ENCODE measurements around the gene FBXO45. TPM values are rescaled to one million over a fixed set of nuclear protein-coding genes. Genes with fewer than 3 reads are reported as not detected.
"Not testable (repeated sequence)": the region's sequence is repeated elsewhere in the genome, so short reads cannot be mapped to it uniquely, and the experiment has no call there.

FBXO45 gene
- total RNA-seq, 1 donor from 2014 or later = 6.6 TPM

DNA sequence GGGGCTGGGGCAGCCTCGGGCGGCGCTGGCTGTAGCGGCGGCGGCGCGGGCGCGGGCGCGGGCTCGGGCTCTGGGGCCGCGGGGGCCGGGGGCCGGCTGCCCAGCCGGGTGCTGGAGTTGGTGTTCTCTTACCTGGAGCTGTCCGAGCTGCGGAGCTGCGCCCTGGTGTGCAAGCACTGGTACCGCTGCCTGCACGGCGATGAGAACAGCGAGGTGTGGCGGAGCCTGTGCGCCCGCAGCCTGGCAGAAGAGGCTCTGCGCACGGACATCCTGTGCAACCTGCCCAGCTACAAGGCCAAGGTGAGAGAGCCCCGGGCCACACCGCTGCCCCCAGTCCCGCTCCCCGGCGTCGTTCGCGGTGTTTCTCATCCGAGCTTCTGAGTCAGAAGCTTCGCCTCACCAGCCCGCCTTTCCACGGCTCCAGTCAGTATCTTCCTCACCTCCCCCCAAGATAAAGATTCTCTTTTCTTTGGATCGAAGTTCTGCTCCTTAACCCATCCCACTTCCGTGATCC is 600 bp downstream of the FBXO45 start:
- no peak for DNase-seq (ENCODE audit: extremely low spot score in 2 of 2)
- intact Hi-C loops (cut with DNase I) = loop anchor here (5.0 kb wide), 1 partner anchor 67 kb away; the partner anchor contains the start of gene RNF168
- H3K27ac ChIP-seq = peak overlapping the region; percentile 89
- no peak for TF ChIP-seq POLR2AphosphoS5 (IDR thresholded peaks at IDR 0.05; ENCODE audit: insufficient read depth in 1 of 2, low read depth in 1 of 2)
- TF ChIP-seq, protein P1, sequence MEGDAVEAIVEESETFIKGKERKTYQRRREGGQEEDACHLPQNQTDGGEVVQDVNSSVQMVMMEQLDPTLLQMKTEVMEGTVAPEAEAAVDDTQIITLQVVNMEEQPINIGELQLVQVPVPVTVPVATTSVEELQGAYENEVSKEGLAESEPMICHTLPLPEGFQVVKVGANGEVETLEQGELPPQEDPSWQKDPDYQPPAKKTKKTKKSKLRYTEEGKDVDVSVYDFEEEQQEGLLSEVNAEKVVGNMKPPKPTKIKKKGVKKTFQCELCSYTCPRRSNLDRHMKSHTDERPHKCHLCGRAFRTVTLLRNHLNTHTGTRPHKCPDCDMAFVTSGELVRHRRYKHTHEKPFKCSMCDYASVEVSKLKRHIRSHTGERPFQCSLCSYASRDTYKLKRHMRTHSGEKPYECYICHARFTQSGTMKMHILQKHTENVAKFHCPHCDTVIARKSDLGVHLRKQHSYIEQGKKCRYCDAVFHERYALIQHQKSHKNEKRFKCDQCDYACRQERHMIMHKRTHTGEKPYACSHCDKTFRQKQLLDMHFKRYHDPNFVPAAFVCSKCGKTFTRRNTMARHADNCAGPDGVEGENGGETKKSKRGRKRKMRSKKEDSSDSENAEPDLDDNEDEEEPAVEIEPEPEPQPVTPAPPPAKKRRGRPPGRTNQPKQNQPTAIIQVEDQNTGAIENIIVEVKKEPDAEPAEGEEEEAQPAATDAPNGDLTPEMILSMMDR (IDR thresholded peaks at IDR 0.05) = no peak
- no peak for TF ChIP-seq POLR2A (IDR thresholded peaks at IDR 0.05)
- H3K4me3 ChIP-seq = peak overlapping the region; percentile 85 to 91
- no peaks in the 10 kb centered on the region for H3K36me3 ChIP-seq
- no peaks in the 10 kb centered on the region for H3K27me3 ChIP-seq
- no peaks in the 10 kb centered on the region for H3K9me3 ChIP-seq
- H3K4me1 ChIP-seq = peaks cover 30% of the 10 kb centered on the region

DNA sequence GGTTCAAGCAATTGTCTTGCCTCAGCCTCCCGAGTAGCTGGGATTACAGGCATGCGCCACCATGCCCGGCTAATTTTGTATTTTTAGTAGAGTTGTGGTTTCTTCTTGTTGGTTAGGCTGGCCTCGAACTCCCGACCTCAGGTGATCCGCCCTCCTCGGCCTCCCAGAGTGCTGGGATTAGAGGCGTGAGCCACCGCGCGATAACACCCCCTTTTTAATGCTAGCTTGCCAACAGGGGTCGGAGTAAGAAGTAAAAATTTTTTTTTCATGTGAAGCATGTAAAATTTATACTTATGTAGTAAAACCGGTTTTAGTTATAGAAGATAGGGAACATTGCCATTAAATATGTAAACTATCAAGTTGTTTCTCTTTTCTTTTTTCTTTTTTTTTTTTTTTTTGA is 1.9 kb downstream of the FBXO45 start:
- H3K36me3 ChIP-seq; H3K27me3 ChIP-seq; intact Hi-C loops (cut with DNase I); DNase-seq (ENCODE audit: extremely low spot score in 2 of 2); H3K4me3 ChIP-seq; H3K27ac ChIP-seq; H3K9me3 ChIP-seq: not testable (repeated sequence)
- H3K4me1 ChIP-seq = peaks cover 30% of the 10 kb centered on the region

DNA sequence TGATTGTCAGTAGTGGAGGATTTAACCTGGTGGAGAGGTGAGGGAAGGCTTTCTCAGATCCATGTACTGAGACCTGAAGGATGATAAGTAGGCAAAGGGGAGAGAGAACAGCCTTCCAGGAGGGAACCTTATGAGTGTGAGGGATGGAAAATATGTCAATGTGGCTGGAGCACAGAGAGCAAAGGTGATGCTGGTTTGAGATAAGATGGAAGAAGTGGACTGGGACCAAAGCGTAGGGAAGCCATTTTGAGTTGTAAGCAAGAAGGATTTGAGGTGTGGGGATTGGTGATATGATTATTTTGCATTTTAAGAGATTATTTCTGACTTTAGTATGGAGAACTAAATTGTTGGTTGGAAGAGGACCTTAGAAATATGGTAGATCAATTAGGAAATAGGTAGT is 3.9 kb downstream of the FBXO45 start:
- no peaks in the 10 kb centered on the region for H3K27me3 ChIP-seq
- H3K9me3 ChIP-seq = no peaks in the 10 kb centered on the region
- peaks cover 30% of the 10 kb centered on the region for H3K4me1 ChIP-seq
- DNase-seq (ENCODE audit: extremely low spot score in 2 of 2) = no peak
- H3K36me3 ChIP-seq = peaks cover 0 to under 1% of the 10 kb centered on the region in 2 donors
- H3K4me3 ChIP-seq = no peak overlapping the region
- no peak overlapping the region for H3K27ac ChIP-seq
- intact Hi-C loops (cut with DNase I) = no loop called here
- TF ChIP-seq POLR2AphosphoS5 (IDR thresholded peaks at IDR 0.05; ENCODE audit: insufficient read depth in 1 of 2, low read depth in 1 of 2) (no peak), POLR2A (IDR thresholded peaks at IDR 0.05) (no peak)
- TF ChIP-seq, protein P1 (IDR thresholded peaks at IDR 0.05) = no peak

DNA sequence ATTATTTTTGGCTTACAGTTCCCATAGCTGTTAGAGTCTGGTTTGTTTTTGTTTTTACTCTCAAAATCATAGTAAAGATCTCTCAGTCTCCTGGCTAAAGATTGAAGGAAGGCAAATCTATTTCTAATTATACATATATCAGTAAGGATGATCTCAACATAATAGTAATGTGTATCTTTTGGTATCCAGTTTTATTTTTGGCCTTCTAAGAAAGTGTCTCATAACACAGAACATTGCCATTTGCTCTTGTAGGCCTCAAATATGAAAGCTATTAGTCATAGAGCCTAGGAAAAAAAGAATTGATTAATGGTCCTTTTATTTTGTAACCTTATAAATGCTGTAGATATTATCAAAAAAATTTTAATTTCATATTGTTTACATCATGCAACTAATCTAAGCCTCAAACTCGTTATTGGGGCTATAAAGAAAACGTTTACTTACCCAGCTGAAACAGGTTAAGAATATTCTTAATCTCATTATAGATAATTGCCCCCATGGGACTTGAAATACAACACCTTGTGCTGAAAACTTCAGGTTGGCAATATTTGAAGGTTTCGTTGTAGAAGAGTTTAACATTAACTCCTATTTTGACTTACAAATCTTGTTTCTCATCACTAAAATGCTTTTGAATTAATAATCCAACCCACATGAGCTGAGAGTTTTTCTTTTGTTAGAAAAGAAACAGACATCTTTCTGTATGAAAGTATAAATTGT is 16.7 kb downstream of the FBXO45 start:
- intact Hi-C loops (cut with DNase I) = no loop called here
- Histone ChIP-seq H3K4me3 (no peak overlapping the region), H3K36me3 (no peaks in the 10 kb centered on the region), H3K27me3 (no peaks in the 10 kb centered on the region), H3K27ac (no peak overlapping the region), H3K4me1 (no peaks in the 10 kb centered on the region), H3K9me3 (no peaks in the 10 kb centered on the region)
- no peak for TF ChIP-seq POLR2A (IDR thresholded peaks at IDR 0.05)
- TF ChIP-seq, protein P1 (IDR thresholded peaks at IDR 0.05) = no peak
- no peak for TF ChIP-seq POLR2AphosphoS5 (IDR thresholded peaks at IDR 0.05; ENCODE audit: insufficient read depth in 1 of 2, low read depth in 1 of 2)
- no peak for DNase-seq (ENCODE audit: extremely low spot score in 2 of 2)

DNA sequence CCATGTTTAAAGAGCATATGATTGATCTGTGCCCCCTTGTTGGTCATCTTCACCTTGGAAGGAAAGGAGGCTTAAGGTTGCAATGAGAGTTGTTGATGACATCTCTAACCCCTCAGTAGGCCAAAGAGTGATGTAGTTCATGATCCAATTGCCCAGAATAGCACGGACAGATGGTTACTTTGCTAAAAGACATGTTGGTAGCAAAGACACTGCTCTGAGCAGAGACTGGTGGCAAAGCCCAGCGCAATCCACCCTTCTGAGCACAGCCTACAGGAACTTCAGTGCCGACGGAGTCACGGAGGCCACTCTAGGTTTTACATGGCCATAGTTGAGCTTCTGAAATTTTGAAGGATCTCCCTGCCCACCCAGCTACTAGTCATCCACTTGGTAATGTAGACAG is 21.8 kb downstream of the FBXO45 start:
- no peak overlapping the region for H3K4me3 ChIP-seq
- no peak for TF ChIP-seq POLR2A (IDR thresholded peaks at IDR 0.05)
- TF ChIP-seq, protein P1 (IDR thresholded peaks at IDR 0.05) = no peak
- intact Hi-C loops (cut with DNase I) = no loop called here

More for the DNA sequence above, 21.8 kb downstream of the FBXO45 start:
- Histone ChIP-seq H3K27me3 (no peaks in the 10 kb centered on the region), H3K27ac (no peak overlapping the region), H3K9me3 (no peaks in the 10 kb centered on the region), H3K4me1 (no peaks in the 10 kb centered on the region), H3K36me3 (no peaks in the 10 kb centered on the region)
- no peak for DNase-seq (ENCODE audit: extremely low spot score in 2 of 2)
